Gastroesophageal sphincter (tissue), 3 donors: ENCODE data around the gene ITGA11.

Experiments used
- CTCF ChIP-seq, 4 experiments: fragments of 200-600 bp in 2 of 4; fragments of 450-650 bp in 2 of 4; sonication (generic) in 1 of 4; IDR thresholded peaks; one replicate each; pipeline ENCODE4 v1.5.1; 2017 to 2019; ENCODE audit warnings: antibody characterized with exemption in 4 of 4, mild to moderate bottlenecking in 2 of 4, moderate library complexity in 2 of 4
- EP300 ChIP-seq: sonication (generic); formaldehyde crosslinking; IDR thresholded peaks from one replicate; pipeline ENCODE4 v1.6.1; 2017; ENCODE audit warnings: antibody characterized with exemption, mild to moderate bottlenecking
- POLR2A ChIP-seq, 2 donors: fragments of 450-650 bp; IDR thresholded peaks; one replicate each; pipeline ENCODE4 v1.6.1; 2017; ENCODE audit warnings: antibody characterized with exemption in 2 of 2, mild to moderate bottlenecking in 2 of 2, moderate library complexity in 1 of 2
- POLR2AphosphoS5 ChIP-seq: sonication (generic); formaldehyde crosslinking; IDR thresholded peaks from one replicate; pipeline ENCODE4 v1.6.1; 2017; ENCODE audit warnings: antibody characterized with exemption

GRCh38 chr15:68261241-68261640, 170.7 kb downstream of the ITGA11 start:
- no peak for TF ChIP-seq CTCF (IDR thresholded peaks at IDR 0.05)
- no peak for TF ChIP-seq POLR2A (IDR thresholded peaks at IDR 0.05)
- TF ChIP-seq EP300: no peak
- no peak for TF ChIP-seq POLR2AphosphoS5
